Right cardiac atrium (tissue), 5 donors: Measurements from ENCODE around the gene RGS17. TPM values are rescaled to one million over a fixed set of nuclear protein-coding genes. Genes with fewer than 3 reads are reported as not detected.
"Not testable (repeated sequence)": the region's sequence is repeated elsewhere in the genome, so short reads cannot be mapped to it uniquely, and the experiment has no call there.

Source experiments
- ATAC-seq, 2 donors: fragments of 200-7000 bp; cut with Tn5 transposase; one replicate each; pipeline versions ENCODE4 v1.8.0 to v1.9.1; 2020; ENCODE audit warnings: moderate library complexity in 2 of 2, mild to moderate bottlenecking in 1 of 2
- DNase-seq, 3 donors: peaks; one replicate each; pipeline ENCODE4 v3.0.0-alpha.2; 2020
- H3K27ac ChIP-seq: one replicate; pipeline ENCODE4 v1.5.1; 2013; ENCODE audit warnings: mild to moderate bottlenecking, low read length, control low read depth, moderate library complexity
- H3K27me3 ChIP-seq: one replicate; pipeline ENCODE4 v1.6.1; 2013; ENCODE audit not compliant: control insufficient read depth, insufficient read depth
- H3K4me1 ChIP-seq: one replicate; pipeline ENCODE4 v1.6.1; 2013; ENCODE audit warnings: low read length; ENCODE audit not compliant: control insufficient read depth, insufficient read depth
- H3K4me3 ChIP-seq: one replicate; pipeline ENCODE4 v1.5.1; 2013; ENCODE audit warnings: low read length, control low read depth
- H3K9me3 ChIP-seq: one replicate; pipeline ENCODE4 v1.6.1; 2013; ENCODE audit warnings: low read length; ENCODE audit not compliant: control insufficient read depth
- WGBS: extraction: QIAGEN DNeasy Blood & Tissue Kit; methylation state at CpG from one replicate; pipeline ENCODE4 v1.1.7; 2013; 5-methylcytosine and 5-hydroxymethylcytosine counted together
- intact Hi-C, 4 donors: fragments of 100-400 bp; cut with DNase I; formaldehyde crosslinking; loops; one replicate each; pipeline versions ENCODE4 v1.11.0 to v1.14.0; 2022 to 2023
- polyA plus RNA-seq: library from polyadenylated mRNA; stranded (reverse); fragments of 200-250 nt; gene quantifications from one replicate; pipeline ENCODE4 v1.2.3, GENCODE V29; 2013
- total RNA-seq, 4 donors: library from RNA; stranded (reverse); fragmentation: NEBNext Ultra II Directional; extraction: Animal tissue kit (Norgen Biotek cat#: 25700); gene quantifications; one replicate each; pipeline ENCODE4 v1.2.1, GENCODE V29; 2021
- donor health status: healthy with polysubstance abuse.
- donor health status: DM: no; HTN: yes; CAD: no.
- donor health status: DM: no; HTN: no; CAD: no.
- donor health status: DM: no; HTN: yes; CAD: no; lungs with severe emphysema.
- donor health status: DM: yes; HTN: yes; CAD: no.

RGS17 gene
- total and polyA plus RNA-seq, 5 donors: 0.07 to 0.47 (median 0.25) TPM

GRCh38 chr6:153123801-153124200, 7.3 kb downstream of the RGS17 start:
- H3K27me3 ChIP-seq: no peaks in the 10 kb centered on the region
- 59% methylated on average over 3 of the region's 3 CpGs for WGBS
- no peaks in the 10 kb centered on the region for H3K4me1 ChIP-seq
- ATAC-seq (no peak), DNase-seq (no peak)
- no peaks in the 10 kb centered on the region for H3K9me3 ChIP-seq
- no peak overlapping the region for H3K4me3 ChIP-seq
- intact Hi-C loops: no loop called here
- no peak overlapping the region for H3K27ac ChIP-seq

- Histone ChIP-seq H3K4me3 (no peak overlapping the region), H3K9me3 (no peaks in the 10 kb centered on the region), H3K27ac (no peak overlapping the region), H3K27me3 (no peaks in the 10 kb centered on the region), H3K4me1 (no peaks in the 10 kb centered on the region)
- ATAC-seq (no peak), DNase-seq (no peak)
- intact Hi-C loops: no loop called here
Measured at GRCh38 chr6:153121311-153121710, 9.8 kb downstream of the RGS17 start.

DNA sequence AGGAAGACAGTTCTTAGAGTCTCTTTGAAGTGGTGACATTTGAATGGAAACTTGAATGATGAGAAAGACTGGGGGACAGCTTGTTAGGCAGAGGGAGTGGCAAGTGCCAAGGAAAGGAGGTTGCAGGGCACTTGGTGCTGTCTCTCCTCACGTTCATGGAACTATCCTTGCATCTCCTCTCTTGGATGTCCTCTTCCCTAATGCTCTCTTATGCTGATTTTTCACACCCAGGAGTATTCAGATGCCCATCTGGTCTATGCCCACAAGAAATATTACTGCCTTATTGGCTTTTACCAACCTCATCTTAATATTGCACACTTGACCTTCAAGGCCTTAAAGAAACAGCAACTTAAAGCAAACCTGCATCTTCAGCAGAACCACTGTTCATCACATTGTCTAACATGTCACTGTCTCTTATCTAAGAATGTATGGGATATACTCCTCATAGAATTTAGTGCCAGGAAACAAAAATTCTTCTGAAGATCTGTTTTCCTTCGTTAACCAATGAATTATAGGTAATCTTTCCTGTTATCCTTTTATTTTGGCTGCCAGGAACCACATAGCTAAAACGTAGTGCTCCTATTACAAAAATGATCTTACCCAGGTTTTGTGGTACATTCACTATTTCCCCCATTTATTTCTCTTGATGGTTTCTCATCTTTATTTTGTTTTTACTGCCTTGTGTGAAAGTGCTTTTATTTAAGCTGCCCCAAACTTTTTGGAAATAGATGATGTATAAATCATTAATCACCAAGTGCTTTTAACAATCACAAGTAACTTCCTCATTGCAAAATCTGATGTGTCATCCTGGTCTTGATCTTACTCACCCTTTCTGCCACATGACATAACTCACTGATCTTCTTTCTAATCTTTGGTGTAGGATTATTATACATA, 12.8 kb downstream of the RGS17 start:
- Histone ChIP-seq H3K4me1 (no peaks in the 10 kb centered on the region), H3K27me3 (no peaks in the 10 kb centered on the region), H3K4me3 (no peak overlapping the region), H3K27ac (no peak overlapping the region), H3K9me3 (no peaks in the 10 kb centered on the region)
- intact Hi-C loops: no loop called here
- ATAC-seq: no peak
- no peak for DNase-seq
- 61% methylated on average over 3 of the region's 3 CpGs for WGBS

DNA sequence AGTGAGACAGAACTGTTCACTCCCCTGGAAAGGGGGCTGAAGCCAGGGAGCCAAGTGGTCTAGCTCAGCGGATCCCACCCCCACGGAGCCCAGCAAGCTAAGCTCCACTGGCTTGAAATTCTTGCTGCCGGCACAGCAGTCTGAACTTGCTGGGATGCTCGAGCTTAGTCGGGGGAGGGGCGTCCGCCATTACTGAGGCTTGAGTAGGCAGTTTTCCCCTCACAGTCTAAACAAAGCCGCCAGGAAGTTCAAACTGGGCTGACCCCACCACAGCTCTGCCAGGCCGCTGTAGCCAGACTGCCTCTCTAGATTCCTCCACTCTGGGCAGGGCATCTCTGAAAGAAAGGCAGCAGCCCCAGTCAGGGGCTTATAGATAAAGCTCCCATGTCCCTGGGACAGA, 20.0 kb downstream of the RGS17 start:
- DNase-seq, H3K27ac ChIP-seq, H3K27me3 ChIP-seq, ATAC-seq, H3K4me3 ChIP-seq, intact Hi-C loops, H3K4me1 ChIP-seq, H3K9me3 ChIP-seq: not testable (repeated sequence)
- 85% methylated on average over 9 of the region's 9 CpGs for WGBS

- intact Hi-C loops: not testable (repeated sequence)
- 93% methylated on average over 11 of the region's 11 CpGs for WGBS
Measured at GRCh38 chr6:153110612-153111011, 20.5 kb downstream of the RGS17 start.

GRCh38 chr6:153108315-153108714, 22.8 kb downstream of the RGS17 start:
- Histone ChIP-seq H3K4me3 (no peak overlapping the region), H3K27me3 (no peaks in the 10 kb centered on the region), H3K9me3 (no peaks in the 10 kb centered on the region), H3K27ac (no peak overlapping the region), H3K4me1 (no peaks in the 10 kb centered on the region)
- intact Hi-C loops: no loop called here
- DNase-seq (no peak), ATAC-seq (no peak)

More at GRCh38 chr6:153110612-153111011, 20.5 kb downstream of the RGS17 start:
- not testable (repeated sequence) for H3K4me3 ChIP-seq, H3K9me3 ChIP-seq, DNase-seq, H3K27me3 ChIP-seq, H3K4me1 ChIP-seq, H3K27ac ChIP-seq, ATAC-seq

DNA sequence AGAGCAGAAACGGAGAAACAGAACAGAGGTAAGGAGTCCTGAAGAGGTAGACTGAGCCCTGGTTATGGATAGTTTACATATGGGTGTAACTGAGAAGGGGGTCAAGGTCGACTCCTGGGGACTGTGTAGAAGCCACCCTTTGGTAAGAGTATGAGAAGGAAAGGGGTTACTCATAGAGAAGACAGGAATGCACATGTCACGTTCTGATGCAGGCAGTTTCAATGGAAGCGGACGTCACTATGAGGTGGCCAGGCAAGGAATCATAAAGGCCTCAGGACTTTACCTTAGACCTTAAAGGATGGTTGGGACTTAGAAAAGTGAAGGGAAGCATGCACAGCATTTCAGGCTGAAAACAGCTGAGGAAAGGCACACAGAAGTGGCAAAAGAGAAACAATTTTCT, 25.1 kb downstream of the RGS17 start:
- WGBS: 92% methylated on average over 5 of the region's 5 CpGs
- no peak for DNase-seq
- H3K27me3 ChIP-seq: no peaks in the 10 kb centered on the region
- H3K4me1 ChIP-seq: no peaks in the 10 kb centered on the region
- no peak overlapping the region for H3K27ac ChIP-seq
- ATAC-seq: no peak
- no peak overlapping the region for H3K4me3 ChIP-seq
- no peaks in the 10 kb centered on the region for H3K9me3 ChIP-seq
- intact Hi-C loops: no loop called here

DNA sequence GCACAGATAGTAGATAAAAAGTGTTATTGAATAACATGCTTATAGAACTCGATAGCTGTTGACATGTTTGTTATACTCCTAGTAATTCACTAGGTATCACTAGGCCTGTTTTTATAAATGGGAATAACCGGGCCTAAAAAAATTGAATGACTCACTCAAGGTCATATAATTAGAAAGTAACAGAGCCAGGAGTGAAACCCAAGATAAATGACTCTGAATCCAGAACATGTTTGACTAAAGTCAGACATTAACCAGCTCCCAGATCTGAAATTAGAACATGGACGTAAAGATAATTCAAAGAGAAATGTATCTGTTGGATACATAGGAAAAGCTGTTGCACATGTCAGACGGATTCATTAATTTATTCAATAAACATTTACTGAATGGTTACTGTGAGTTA, 26.9 kb downstream of the RGS17 start:
- Histone ChIP-seq H3K9me3 (no peaks in the 10 kb centered on the region), H3K4me3 (no peak overlapping the region), H3K27me3 (no peaks in the 10 kb centered on the region), H3K27ac (no peak overlapping the region), H3K4me1 (no peaks in the 10 kb centered on the region)
- intact Hi-C loops: no loop called here
- ATAC-seq: no peak
- WGBS: 58% methylated on average over 4 of the region's 4 CpGs
- no peak for DNase-seq

DNA sequence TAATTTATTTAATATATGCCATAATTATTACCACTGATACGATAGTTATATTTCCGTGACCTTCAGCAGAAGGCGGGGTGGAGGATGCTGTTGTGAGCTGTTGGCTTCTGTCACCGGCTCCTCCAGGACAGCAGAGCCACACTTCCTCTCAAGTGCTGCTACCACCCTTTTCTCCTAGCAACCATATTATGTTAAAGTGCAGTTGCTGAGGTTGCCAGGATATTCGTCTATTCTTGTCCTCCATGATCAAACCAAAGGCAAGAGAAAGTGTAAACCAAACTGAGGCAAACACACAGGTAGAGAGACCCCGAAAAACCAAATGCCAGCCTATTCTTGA, 27.8 kb downstream of the RGS17 start:
- DNase-seq (peak; percentile 29 to 58 (median 45)), ATAC-seq (peak; percentile 92 to 93)
- H3K4me1 ChIP-seq: no peaks in the 10 kb centered on the region
- H3K27ac ChIP-seq: no peak overlapping the region
- no peaks in the 10 kb centered on the region for H3K27me3 ChIP-seq
- WGBS: 46% methylated on average over 6 of the region's 6 CpGs
- intact Hi-C loops: no loop called here
- H3K9me3 ChIP-seq: no peaks in the 10 kb centered on the region
- no peak overlapping the region for H3K4me3 ChIP-seq

DNA sequence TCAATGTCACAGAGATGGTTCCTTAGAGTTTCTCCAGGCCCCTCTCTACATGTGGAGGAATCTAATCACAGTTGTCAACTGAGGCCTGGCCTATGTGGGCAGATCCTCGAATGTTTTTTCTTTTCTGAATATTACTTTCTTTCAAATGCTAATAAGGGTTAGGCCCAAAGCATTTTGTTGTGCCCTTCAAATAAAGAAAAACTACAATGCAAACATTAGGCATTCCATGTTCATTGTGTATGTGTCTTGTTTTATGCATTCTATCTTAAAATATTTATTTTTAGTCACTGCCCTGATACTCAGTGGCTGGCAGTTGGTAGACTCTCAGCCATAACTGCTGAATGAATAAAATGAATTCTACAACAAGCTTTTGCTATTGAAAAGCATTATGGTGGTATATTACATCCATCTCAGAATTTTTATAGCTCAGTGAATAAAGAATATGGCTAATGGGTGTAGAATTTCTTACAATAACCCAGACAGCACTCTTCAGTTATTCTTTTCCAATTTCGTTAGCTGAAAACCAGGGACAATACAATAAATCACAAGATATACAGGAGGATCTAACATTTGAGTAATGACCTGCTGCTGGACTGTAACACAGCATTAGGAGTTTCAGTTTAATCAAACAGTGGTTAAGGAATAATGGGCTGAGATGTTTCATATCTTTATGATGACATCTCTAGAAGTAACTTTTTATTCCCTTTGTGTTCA, 28.3 kb downstream of the RGS17 start:
- no peak for ATAC-seq

GRCh38 chr6:153101461-153101860, 29.6 kb downstream of the RGS17 start:
- H3K4me3 ChIP-seq: no peak overlapping the region
- no peaks in the 10 kb centered on the region for H3K9me3 ChIP-seq
- intact Hi-C loops: no loop called here
- H3K27ac ChIP-seq: no peak overlapping the region
- 92% methylated on average over 5 of the region's 5 CpGs for WGBS
- H3K27me3 ChIP-seq: no peaks in the 10 kb centered on the region
- DNase-seq (no peak), ATAC-seq (no peak)
- no peaks in the 10 kb centered on the region for H3K4me1 ChIP-seq

More for the DNA sequence above, 28.3 kb downstream of the RGS17 start:
- Histone ChIP-seq H3K4me3 (no peak overlapping the region), H3K27me3 (no peaks in the 10 kb centered on the region), H3K27ac (no peak overlapping the region), H3K9me3 (no peaks in the 10 kb centered on the region), H3K4me1 (no peaks in the 10 kb centered on the region)
- no peak for DNase-seq
- WGBS: 44% methylated on average over 2 of the region's 2 CpGs
- intact Hi-C loops: no loop called here
